HepG2 (cell line): Measurements from ENCODE around the gene MCC. TPM values are rescaled to one million over a fixed set of nuclear protein-coding genes. Genes with fewer than 3 reads are reported as not detected.

ENCODE experiments used
- ATAC-seq: fragments of 200-7000 bp; cut with Tn5 transposase; 3 replicates; pipeline ENCODE4 v1.9.1; 2020; ENCODE audit warnings: mild to moderate bottlenecking, moderate library complexity
- BruUV-seq: library from RNA; stranded (reverse); fragments of 400-500 nt; replicated peaks from 2 replicates; lab custom pipeline; 2021; lab: Mats Ljungman, UMichigan
- CTCF ChIA-PET: fragments of 300-600 bp; formaldehyde crosslinking; extraction: SDS; loops from one replicate; lab custom pipeline; 2021; ENCODE audit warnings: low total read pairs, inconsistent platforms, low intra/inter-chr PET ratio; lab: Yijun Ruan, JAX
- POLR2A ChIA-PET: fragments of 350-600 bp; sonication (Branson Sonifier 250); formaldehyde crosslinking; loops from one replicate; lab custom pipeline; 2020; ENCODE audit warnings: antibody characterized with exemption, inconsistent platforms; lab: Yijun Ruan, JAX
- DNase-seq: peaks from one replicate; pipeline ENCODE4 v3.0.0-alpha.2; 2015; ENCODE audit warnings: low spot score
- FAIRE-seq: peaks from 3 replicates; lab custom pipeline; 2011; peaks lifted over from hg19 to GRCh38; lab: Jason Lieb, UNC
- H2AFZ ChIP-seq: one replicate; pipeline ENCODE4 v1.6.1; 2011; ENCODE audit warnings: low read length, inconsistent platforms
- H3K27ac ChIP-seq: fragments of 300-600 bp; 3 replicates; pipeline ENCODE4 v1.8.0; 2011; ENCODE audit warnings: mixed run types, mild to moderate bottlenecking, mixed read lengths, low read length, inconsistent platforms; ENCODE audit not compliant: insufficient read depth; ENCODE audit errors: extremely low read length
- H3K27me3 ChIP-seq, 2 experiments: fragments of 200-600 bp in 1 of 2; 2 replicates in 1 of 2; 3 replicates in 1 of 2; pipeline versions ENCODE4 v1.6.0 to v1.8.0; 2011; ENCODE audit warnings: low read length in 2 of 2, mild to moderate bottlenecking in 2 of 2, moderate library complexity in 2 of 2, inconsistent platforms in 1 of 2; ENCODE audit not compliant: insufficient read depth in 2 of 2, control insufficient read depth in 1 of 2
- H3K36me3 ChIP-seq, 2 experiments: fragments of 200-600 bp in 1 of 2; replicated peaks in 1 of 2; 2 replicates in 1 of 2; 3 replicates in 1 of 2; pipeline versions ENCODE4 v1.5.1 to v1.8.0; 2011; ENCODE audit warnings: low read length in 2 of 2, inconsistent platforms in 1 of 2; ENCODE audit not compliant: insufficient read depth in 2 of 2, control insufficient read depth in 1 of 2
- H3K4me1 ChIP-seq: 2 replicates; pipeline ENCODE4 v1.5.1; 2012; ENCODE audit warnings: low read length, inconsistent platforms; ENCODE audit not compliant: insufficient read depth
- H3K4me2 ChIP-seq: 2 replicates; pipeline ENCODE4 v1.6.0; 2011; ENCODE audit warnings: low read depth, low read length, inconsistent platforms
- H3K4me3 ChIP-seq, 3 experiments: fragments of 200-600 bp in 1 of 3; sonication (generic), shearing (Covaris generic) in 1 of 3; replicated peaks in 1 of 3; 2 replicates each; pipeline ENCODE4 v1.5.1; 2011 to 2016; ENCODE audit warnings: low read length in 3 of 3, inconsistent platforms in 2 of 3, low read depth in 2 of 3, mild to moderate bottlenecking in 2 of 3, control low read depth in 1 of 3, mixed read lengths in 1 of 3; ENCODE audit not compliant: insufficient read depth in 1 of 3
- H3K79me2 ChIP-seq: one replicate; pipeline ENCODE4 v1.6.1; 2011; ENCODE audit warnings: low read length, inconsistent platforms; ENCODE audit not compliant: insufficient read depth
- H3K9ac ChIP-seq: 2 replicates; pipeline ENCODE4 v1.6.0; 2011; ENCODE audit warnings: mild to moderate bottlenecking, low read depth, low read length, inconsistent platforms; ENCODE audit not compliant: insufficient read depth
- H3K9me3 ChIP-seq: 2 replicates; pipeline ENCODE4 v1.5.1; 2012; ENCODE audit warnings: mild to moderate bottlenecking, low read length
- H4K20me1 ChIP-seq: 2 replicates; pipeline ENCODE4 v1.6.0; 2011; ENCODE audit warnings: inconsistent platforms, mild to moderate bottlenecking, low read length, moderate library complexity; ENCODE audit not compliant: insufficient read depth
- ATM ChIP-seq: fragments of 450-650 bp; IDR thresholded peaks from 2 replicates; pipeline ENCODE4 v1.7.1; 2017; ENCODE audit warnings: mild to moderate bottlenecking, borderline replicate concordance
- ELK4 ChIP-seq: sonication (generic); formaldehyde crosslinking; IDR thresholded peaks from 2 replicates; pipeline ENCODE4 v1.9.0; 2021; ENCODE audit warnings: missing genetic modification reagents, borderline replicate concordance
- FUBP1 ChIP-seq: sonication (generic); formaldehyde crosslinking; IDR thresholded peaks from 2 replicates; pipeline ENCODE4 v1.5.1; 2020; ENCODE audit warnings: missing genetic modification reagents, mild to moderate bottlenecking, borderline replicate concordance
- GABPB1 ChIP-seq: IDR thresholded peaks from 2 replicates; pipeline ENCODE4 v1.6.1; 2016; ENCODE audit warnings: mild to moderate bottlenecking, missing genetic modification reagents, moderate library complexity, missing compliant biosample characterization
- GLI4 ChIP-seq: sonication (generic); formaldehyde crosslinking; IDR thresholded peaks from 2 replicates; pipeline ENCODE4 v1.5.1; 2020; ENCODE audit warnings: missing genetic modification reagents, mild to moderate bottlenecking, moderate library complexity, borderline replicate concordance
- HIVEP1 ChIP-seq: sonication (generic); formaldehyde crosslinking; IDR thresholded peaks from 2 replicates; pipeline ENCODE4 v1.4.0; 2020; ENCODE audit warnings: mild to moderate bottlenecking, missing genetic modification reagents
- NCOA1 ChIP-seq: sonication (generic); formaldehyde crosslinking; IDR thresholded peaks from 2 replicates; pipeline ENCODE4 v1.9.0; 2021; ENCODE audit warnings: missing genetic modification reagents
- RNF219 ChIP-seq: sonication (generic); formaldehyde crosslinking; IDR thresholded peaks from 2 replicates; pipeline ENCODE4 v1.5.0; 2020; ENCODE audit warnings: mild to moderate bottlenecking, missing genetic modification reagents
- SALL1 ChIP-seq: sonication (generic); formaldehyde crosslinking; IDR thresholded peaks from 2 replicates; pipeline ENCODE4 v1.8.0; 2022; ENCODE audit warnings: mild to moderate bottlenecking, missing genetic modification reagents
- SMAD3 ChIP-seq: sonication (generic); formaldehyde crosslinking; IDR thresholded peaks from 2 replicates; pipeline ENCODE4 v1.4.0; 2020; ENCODE audit warnings: missing genetic modification reagents
- STAG1 ChIP-seq: sonication (generic); formaldehyde crosslinking; IDR thresholded peaks from 2 replicates; pipeline ENCODE4 v1.4.0; 2020; ENCODE audit warnings: missing genetic modification reagents
- ZFP36L2 ChIP-seq: sonication (generic); formaldehyde crosslinking; IDR thresholded peaks from 2 replicates; pipeline ENCODE4 v1.4.0; 2020; ENCODE audit warnings: missing genetic modification reagents
- ZNF24 ChIP-seq: fragments of 450-650 bp; IDR thresholded peaks from 2 replicates; pipeline ENCODE4 v1.6.1; 2017; ENCODE audit warnings: antibody characterized with exemption, mild to moderate bottlenecking
- ZNF333 ChIP-seq: sonication (generic); formaldehyde crosslinking; IDR thresholded peaks from 2 replicates; pipeline ENCODE4 v1.4.0; 2020; ENCODE audit warnings: mild to moderate bottlenecking, missing genetic modification reagents, borderline replicate concordance
- ZNF335 ChIP-seq: sonication (generic); formaldehyde crosslinking; IDR thresholded peaks from 2 replicates; pipeline ENCODE4 v1.4.0; 2020; ENCODE audit warnings: missing genetic modification reagents
- ZNF530 ChIP-seq: sonication (generic); formaldehyde crosslinking; IDR thresholded peaks from 2 replicates; pipeline ENCODE4 v1.5.0; 2020; ENCODE audit warnings: low read depth, mild to moderate bottlenecking, missing genetic modification reagents
- ZNF747 ChIP-seq: sonication (generic); formaldehyde crosslinking; IDR thresholded peaks from 2 replicates; pipeline ENCODE4 v1.8.1; 2023; ENCODE audit warnings: missing genetic modification reagents, mild to moderate bottlenecking, borderline replicate concordance
- ZSCAN25 ChIP-seq: sonication (generic); formaldehyde crosslinking; IDR thresholded peaks from 2 replicates; pipeline ENCODE4 v1.8.0; 2022; ENCODE audit warnings: mild to moderate bottlenecking, missing genetic modification reagents
- ZSCAN9 ChIP-seq: IDR thresholded peaks from 2 replicates; pipeline ENCODE4 v1.6.1; 2016; ENCODE audit warnings: borderline replicate concordance
- WGBS: methylation state at CpG from one replicate; pipeline ENCODE4 v1.1.6; 2017; ENCODE audit warnings: low lambda C conversion rate; 5-methylcytosine and 5-hydroxymethylcytosine counted together
- in situ Hi-C: cut with HindIII; loops from 2 replicates; pipeline ENCODE4 v1.10.0; 2017; ENCODE audit warnings: low pct_unique_long_range_greater_than_20kb; ENCODE audit not compliant: extremely low pct_ligation_motif_present
- intact Hi-C: fragments of 100-400 bp; cut with micrococcal nuclease; formaldehyde crosslinking; loops from one replicate; pipeline ENCODE4 v1.10.0; 2022; ENCODE audit not compliant: unreplicated experiment
- polyA plus RNA-seq, 8 experiments: library from polyadenylated mRNA; depleted of rRNA in 3 of 8; stranded (reverse) in 7 of 8; unstranded in 1 of 8; fragments of >200 nt; fragmentation: Illumina TruSeq in 4 of 8; extraction: Trizol in 4 of 8; gene quantifications; 2 replicates each; pipeline versions ENCODE4 v1.2.1 to v1.2.3, GENCODE V29; 2011 to 2016; ENCODE audit warnings: low read depth in 4 of 8, missing spikeins in 1 of 8, mixed read lengths in 1 of 8; ENCODE audit not compliant: insufficient read depth in 1 of 8
- total RNA-seq, 5 experiments: library from RNA; depleted of rRNA; stranded (reverse); fragments of >200 nt; fragmentation: Illumina TruSeq; extraction: Trizol; gene quantifications; 2 replicates each; pipeline ENCODE4 v1.2.3, GENCODE V29; 2016; ENCODE audit warnings: low read depth in 1 of 5
- TF ChIP-seq, protein P1 (sequence below): IDR thresholded peaks from 2 replicates; pipeline ENCODE4 v1.6.1; 2012; ENCODE audit warnings: low read depth, low read length, improper control_type of control experiment

The MCC gene
- total and polyA plus RNA-seq, 2 of the 13 experiments (the other 11 are each of a cell fraction or from before 2014, with no cell fraction given) = 0.55 to 2.4 TPM

GRCh38 chr5:113039934-113040285 lies 448.3 kb downstream of the MCC start:
- POLR2A ChIA-PET = no interaction called here
- no peaks in the 10 kb centered on the region for H4K20me1 ChIP-seq
- in situ Hi-C loops = loop anchor here (25.0 kb wide), 1 partner anchor 472 kb away; the partner anchor contains the start of gene YTHDC2
- TF ChIP-seq NCOA1 (CRISPR knock-in tag) (no peak), ZNF530 (no peak), RNF219 (CRISPR knock-in tag) (no peak), GLI4 (no peak), SALL1 (CRISPR knock-in tag) (no peak), ZNF333 (no peak), FUBP1 (CRISPR knock-in tag) (no peak), ZSCAN9 (CRISPR knock-in tag) (no peak), ZFP36L2 (CRISPR knock-in tag) (no peak), SMAD3 (no peak), ZNF24 (no peak), HIVEP1 (CRISPR knock-in tag) (no peak), ZNF335 (CRISPR knock-in tag) (no peak), ATM (no peak), ELK4 (CRISPR knock-in tag) (no peak), STAG1 (CRISPR knock-in tag) (no peak), ZSCAN25 (CRISPR knock-in tag) (no peak), ZNF747 (no peak), GABPB1 (CRISPR knock-in tag) (no peak)
- TF ChIP-seq, protein P1, sequence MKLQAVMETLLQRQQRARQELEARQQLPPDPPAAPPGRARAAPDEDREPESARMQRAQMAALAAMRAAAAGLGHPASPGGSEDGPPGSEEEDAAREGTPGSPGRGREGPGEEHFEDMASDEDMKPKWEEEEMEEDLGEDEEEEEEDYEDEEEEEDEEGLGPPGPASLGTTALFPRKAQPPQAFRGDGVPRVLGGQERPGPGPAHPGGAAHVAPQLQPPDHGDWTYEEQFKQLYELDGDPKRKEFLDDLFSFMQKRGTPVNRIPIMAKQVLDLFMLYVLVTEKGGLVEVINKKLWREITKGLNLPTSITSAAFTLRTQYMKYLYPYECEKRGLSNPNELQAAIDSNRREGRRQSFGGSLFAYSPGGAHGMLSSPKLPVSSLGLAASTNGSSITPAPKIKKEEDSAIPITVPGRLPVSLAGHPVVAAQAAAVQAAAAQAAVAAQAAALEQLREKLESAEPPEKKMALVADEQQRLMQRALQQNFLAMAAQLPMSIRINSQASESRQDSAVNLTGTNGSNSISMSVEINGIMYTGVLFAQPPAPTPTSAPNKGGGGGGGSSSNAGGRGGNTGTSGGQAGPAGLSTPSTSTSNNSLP = no peak
- TF ChIP-seq, all 625 proteins: peak for 0
- Histone ChIP-seq H3K4me3 (no peak overlapping the region), H3K9ac (no peak overlapping the region), H3K36me3 (no peaks in the 10 kb centered on the region), H2AFZ (no peak overlapping the region), H3K4me1 (no peaks in the 10 kb centered on the region), H3K4me2 (no peak overlapping the region), H3K27ac (no peak overlapping the region), H3K27me3 (no peaks in the 10 kb centered on the region), H3K9me3 (no peaks in the 10 kb centered on the region), H3K79me2 (no peaks in the 10 kb centered on the region)
- no peak for DNase-seq
- CTCF ChIA-PET = no interaction called here
- ATAC-seq = no peak
- BruUV-seq = no TSS peak
- intact Hi-C loops = loop anchor here (5.0 kb wide), 1 partner anchor 567 kb away; no protein-coding TSS in a partner anchor
- WGBS = 76% methylated on average over 4 of the region's 4 CpGs
- FAIRE-seq = no peak
